Posterior cingulate gyrus (tissue), 11 donors: ENCODE results near the gene IL4.

Experiments used
- DNase-seq, 10 donors: peaks; one replicate each; pipeline versions ENCODE4 v3.0.0 to v3.0.0-alpha.2; 2020 to 2021; ENCODE audit warnings: mixed read lengths in 3 of 10
- intact Hi-C: fragments of 100-400 bp; cut with DNase I; formaldehyde crosslinking; loops from one replicate; pipeline ENCODE4 v1.15.1; 2023

Gene IL4

GRCh38 chr5:132657676-132658380, 16.0 kb upstream of the IL4 start, which contains the start of gene IL13:
TSS of gene IL13 (plus strand) at chr5:132658173. CDS start at chr5:132658187, 14 bp downstream.
- DNase-seq, result peak in 1 of 10 donors; percentile 56
- intact Hi-C loops, result loop anchor here (10.0 kb wide), 1 partner anchor 207 kb away; the partner anchor contains the start of genes GDF9 and UQCRQ

GRCh38 chr5:132658381-132659302, 15.1 kb upstream of the IL4 start:
- peak in 2 of 10 donors; percentile 32 to 72 for DNase-seq
- intact Hi-C loops, result loop anchor here (10.0 kb wide), 1 partner anchor 206 kb away; the partner anchor contains the start of genes GDF9 and UQCRQ

GRCh38 chr5:132659598-132660493, 13.9 kb upstream of the IL4 start:
- intact Hi-C loops, result loop anchor here (10.0 kb wide), 1 partner anchor 205 kb away; the partner anchor contains the start of genes GDF9 and UQCRQ
- DNase-seq, result no peak

GRCh38 chr5:132661231-132662003, 12.4 kb upstream of the IL4 start:
- DNase-seq, result no peak
- intact Hi-C loops, result no loop called here

GRCh38 chr5:132662004-132662401, 11.8 kb upstream of the IL4 start:
- intact Hi-C loops, result no loop called here
- no peak for DNase-seq

GRCh38 chr5:132662925-132663770, 10.6 kb upstream of the IL4 start:
- no peak for DNase-seq
- intact Hi-C loops, result no loop called here

- intact Hi-C loops, result no loop called here
Measured at GRCh38 chr5:132663771-132664695, 9.8 kb upstream of the IL4 start.

GRCh38 chr5:132664696-132665209, 9.0 kb upstream of the IL4 start:
- intact Hi-C loops, result no loop called here
- DNase-seq, result no peak

More at GRCh38 chr5:132663771-132664695, 9.8 kb upstream of the IL4 start:
- DNase-seq, result no peak

GRCh38 chr5:132665574-132666080, 8.2 kb upstream of the IL4 start:
- DNase-seq, result peak in 1 of 10 donors; percentile 69
- intact Hi-C loops, result no loop called here

GRCh38 chr5:132666310-132667123, 7.3 kb upstream of the IL4 start:
- peak in 1 of 10 donors; percentile 33 for DNase-seq
- intact Hi-C loops, result no loop called here

GRCh38 chr5:132667309-132667708, 6.5 kb upstream of the IL4 start:
- no peak for DNase-seq
- intact Hi-C loops, result no loop called here

GRCh38 chr5:132667761-132668705, 5.8 kb upstream of the IL4 start:
- DNase-seq, result peak in 1 of 10 donors; percentile 67
- intact Hi-C loops, result no loop called here

- peak in 1 of 10 donors; percentile 57 for DNase-seq
- intact Hi-C loops, result no loop called here
Measured at GRCh38 chr5:132668706-132669454, 4.9 kb upstream of the IL4 start.

GRCh38 chr5:132669455-132669820, 4.4 kb upstream of the IL4 start:
- intact Hi-C loops, result no loop called here
- DNase-seq, result peak in 1 of 10 donors; percentile 65
